GM18508 (cell line): ENCODE data around the gene ARID3A.

ENCODE experiments used
- ATAC-seq: cut with Tn5 transposase; IDR thresholded peaks from one replicate; pipeline ENCODE4 v1.9.1; 2021; ENCODE audit warnings: moderate number of reproducible peaks; ENCODE audit not compliant: insufficient read depth, unreplicated experiment

The ARID3A gene

GRCh38 chr19:998064-998463 lies 72.2 kb downstream of the ARID3A start:
- no peak for ATAC-seq

- no peak for ATAC-seq
These were observed 73.5 kb downstream of the ARID3A start for GRCh38 chr19:999379-999719.

- ATAC-seq = no peak
These were observed 74.3 kb downstream of the ARID3A start, which contains the start of gene GRIN3B for GRCh38 chr19:1000095-1000494. GRIN3B (plus strand) TSS chr19:1000419; CDS start chr19:1000438, 19 bp downstream.

DNA sequence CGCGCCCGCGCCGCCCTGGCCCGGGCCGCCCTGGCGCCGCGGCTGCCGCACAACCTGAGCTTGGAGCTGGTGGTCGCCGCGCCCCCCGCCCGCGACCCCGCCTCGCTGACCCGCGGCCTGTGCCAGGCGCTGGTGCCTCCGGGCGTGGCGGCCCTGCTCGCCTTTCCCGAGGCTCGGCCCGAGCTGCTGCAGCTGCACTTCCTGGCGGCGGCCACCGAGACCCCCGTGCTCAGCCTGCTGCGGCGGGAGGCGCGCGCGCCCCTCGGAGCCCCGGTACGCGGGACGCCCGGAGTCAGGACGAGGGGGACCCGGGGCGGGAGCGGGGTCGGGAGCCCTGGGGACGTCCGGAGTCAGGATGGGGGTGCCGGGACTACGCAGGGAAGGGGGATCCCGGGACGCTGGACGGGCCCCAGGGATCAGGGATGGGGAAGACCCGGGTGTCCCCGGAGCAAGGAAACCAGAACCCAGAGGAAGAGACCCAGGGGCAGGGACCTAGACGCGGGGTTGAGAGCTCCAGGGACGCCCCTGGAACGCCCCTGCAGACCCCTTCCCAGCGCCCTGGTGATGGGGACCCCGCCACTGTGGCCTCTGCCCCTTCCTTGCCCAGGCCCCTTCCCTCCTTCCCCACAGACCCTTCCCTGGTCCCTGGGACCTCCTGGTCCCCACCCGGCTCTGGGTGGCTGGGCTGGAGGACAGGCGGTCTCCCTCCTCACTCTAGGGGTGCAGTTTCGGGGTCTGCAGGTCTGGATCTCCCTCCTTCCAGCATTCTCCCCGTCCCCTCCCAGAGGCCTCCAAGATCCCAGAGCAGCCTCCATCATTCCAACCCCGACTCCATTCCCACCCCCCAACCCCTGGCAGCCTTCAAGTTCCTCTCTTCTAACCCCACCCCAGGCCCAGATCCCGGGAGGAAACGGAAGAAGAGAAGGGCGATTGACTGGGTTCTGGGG lies 75.0 kb downstream of the ARID3A start:
- ATAC-seq = no peak

DNA sequence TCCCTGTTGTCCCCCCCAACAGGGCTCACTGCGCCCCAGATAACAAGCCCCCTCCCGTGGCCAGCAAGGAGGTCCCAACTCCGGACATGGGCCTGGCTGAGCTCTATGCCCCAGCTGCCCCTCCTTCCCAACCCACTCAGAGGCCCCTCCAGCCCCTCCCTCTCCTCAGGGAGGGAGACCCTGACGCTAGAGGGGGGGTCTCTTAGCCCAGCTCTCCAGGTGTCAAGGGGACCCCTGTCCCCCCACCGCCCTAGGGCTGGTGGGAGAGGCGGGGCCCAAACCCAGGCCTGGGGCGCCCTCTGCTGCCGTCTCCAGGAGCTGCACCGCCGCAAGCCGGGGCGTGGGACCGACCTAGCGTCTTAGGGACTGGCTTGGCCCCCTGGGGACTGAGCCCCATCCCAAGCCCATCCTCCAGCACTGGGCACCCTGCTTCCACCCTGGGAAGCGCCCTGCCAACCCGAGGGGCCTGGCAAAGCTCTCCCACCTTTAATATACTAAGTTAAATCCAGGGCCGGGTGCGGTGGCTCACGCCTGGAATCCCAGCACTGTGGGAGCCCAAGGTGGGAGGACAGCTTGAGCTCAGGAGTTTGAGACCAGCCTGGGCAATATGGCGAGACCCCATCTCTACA lies 75.8 kb downstream of the ARID3A start:
- ATAC-seq = no peak

DNA sequence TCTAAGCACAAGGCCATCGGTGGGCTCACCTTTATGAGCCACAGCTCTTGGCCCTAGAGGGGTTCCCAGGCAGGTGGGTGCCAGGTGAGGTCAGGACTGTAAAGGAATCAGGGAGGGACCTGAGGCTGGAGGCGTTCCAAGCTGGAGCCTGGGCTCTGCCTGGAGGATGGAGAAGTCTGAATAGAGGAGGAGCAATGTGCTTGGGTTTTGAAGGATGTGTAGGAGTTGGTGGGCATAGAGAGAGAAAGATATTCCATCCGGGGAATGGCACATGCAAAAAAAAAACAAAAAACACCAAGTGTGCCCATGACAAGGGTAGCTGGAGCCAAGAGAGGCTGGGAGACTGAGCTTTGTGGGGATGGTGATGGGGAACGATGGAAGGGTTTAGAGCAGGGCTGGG lies 76.8 kb downstream of the ARID3A start:
- ATAC-seq = no peak

DNA sequence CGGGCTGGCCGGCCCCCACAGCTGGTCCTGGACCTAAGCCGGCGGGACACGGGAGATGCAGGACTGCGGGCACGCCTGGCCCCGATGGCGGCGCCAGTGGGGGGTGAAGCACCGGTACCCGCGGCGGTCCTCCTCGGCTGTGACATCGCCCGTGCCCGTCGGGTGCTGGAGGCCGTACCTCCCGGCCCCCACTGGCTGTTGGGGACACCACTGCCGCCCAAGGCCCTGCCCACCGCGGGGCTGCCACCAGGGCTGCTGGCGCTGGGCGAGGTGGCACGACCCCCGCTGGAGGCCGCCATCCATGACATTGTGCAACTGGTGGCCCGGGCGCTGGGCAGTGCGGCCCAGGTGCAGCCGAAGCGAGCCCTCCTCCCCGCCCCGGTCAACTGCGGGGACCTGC lies 77.4 kb downstream of the ARID3A start:
- no peak for ATAC-seq

GRCh38 chr19:1004204-1004802 lies 78.5 kb downstream of the ARID3A start:
- no peak for ATAC-seq

DNA sequence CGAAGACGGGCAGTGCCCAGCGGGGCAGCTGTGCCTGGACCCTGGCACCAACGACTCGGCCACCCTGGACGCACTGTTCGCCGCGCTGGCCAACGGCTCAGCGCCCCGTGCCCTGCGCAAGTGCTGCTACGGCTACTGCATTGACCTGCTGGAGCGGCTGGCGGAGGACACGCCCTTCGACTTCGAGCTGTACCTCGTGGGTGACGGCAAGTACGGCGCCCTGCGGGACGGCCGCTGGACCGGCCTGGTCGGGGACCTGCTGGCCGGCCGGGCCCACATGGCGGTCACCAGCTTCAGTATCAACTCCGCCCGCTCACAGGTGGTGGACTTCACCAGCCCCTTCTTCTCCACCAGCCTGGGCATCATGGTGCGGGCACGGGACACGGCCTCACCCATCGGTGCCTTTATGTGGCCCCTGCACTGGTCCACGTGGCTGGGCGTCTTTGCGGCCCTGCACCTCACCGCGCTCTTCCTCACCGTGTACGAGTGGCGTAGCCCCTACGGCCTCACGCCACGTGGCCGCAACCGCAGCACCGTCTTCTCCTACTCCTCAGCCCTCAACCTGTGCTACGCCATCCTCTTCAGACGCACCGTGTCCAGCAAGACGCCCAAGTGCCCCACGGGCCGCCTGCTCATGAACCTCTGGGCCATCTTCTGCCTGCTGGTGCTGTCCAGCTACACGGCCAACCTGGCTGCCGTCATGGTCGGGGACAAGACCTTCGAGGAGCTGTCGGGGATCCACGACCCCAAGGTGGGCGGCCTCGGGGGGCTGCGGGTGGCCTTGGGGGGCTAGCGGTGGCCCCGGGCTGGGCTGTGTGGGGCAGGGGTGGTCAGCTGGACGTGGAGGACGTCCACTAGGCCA lies 79.2 kb downstream of the ARID3A start:
- ATAC-seq = no peak

DNA sequence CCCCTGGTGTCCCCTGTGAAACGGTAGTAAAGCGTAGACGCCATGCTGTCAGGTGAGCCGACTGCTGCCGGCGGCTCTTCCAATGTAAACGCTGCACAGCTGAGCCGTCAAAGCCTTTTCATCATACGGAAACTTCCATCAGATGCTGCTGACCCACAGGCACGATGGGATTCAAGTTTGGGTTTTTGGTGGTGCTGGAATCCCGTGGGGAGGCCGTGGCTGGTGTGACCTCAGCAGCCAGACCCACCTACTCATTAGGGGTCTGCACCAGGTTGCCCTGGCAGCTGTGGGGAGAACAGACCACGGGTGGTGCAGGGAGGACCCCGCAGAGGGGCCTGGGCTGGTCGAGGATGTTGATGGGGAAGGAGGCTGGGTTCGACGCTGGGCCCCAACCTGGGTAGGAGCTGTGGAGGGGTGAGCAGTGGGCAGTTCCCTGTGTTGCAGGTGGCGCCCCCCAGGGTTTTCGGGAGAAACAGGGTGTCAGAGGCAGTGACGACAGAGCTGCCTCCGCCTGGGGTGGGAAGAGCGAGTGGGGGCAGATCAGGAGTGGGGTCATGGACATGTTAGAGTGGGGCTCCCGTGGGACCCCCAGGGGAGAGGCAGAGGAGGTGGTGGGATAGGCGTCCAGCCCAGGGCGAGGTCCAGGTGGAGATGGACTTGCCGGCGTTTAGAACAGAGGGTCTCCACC lies 81.0 kb downstream of the ARID3A start:
- ATAC-seq = no peak

DNA sequence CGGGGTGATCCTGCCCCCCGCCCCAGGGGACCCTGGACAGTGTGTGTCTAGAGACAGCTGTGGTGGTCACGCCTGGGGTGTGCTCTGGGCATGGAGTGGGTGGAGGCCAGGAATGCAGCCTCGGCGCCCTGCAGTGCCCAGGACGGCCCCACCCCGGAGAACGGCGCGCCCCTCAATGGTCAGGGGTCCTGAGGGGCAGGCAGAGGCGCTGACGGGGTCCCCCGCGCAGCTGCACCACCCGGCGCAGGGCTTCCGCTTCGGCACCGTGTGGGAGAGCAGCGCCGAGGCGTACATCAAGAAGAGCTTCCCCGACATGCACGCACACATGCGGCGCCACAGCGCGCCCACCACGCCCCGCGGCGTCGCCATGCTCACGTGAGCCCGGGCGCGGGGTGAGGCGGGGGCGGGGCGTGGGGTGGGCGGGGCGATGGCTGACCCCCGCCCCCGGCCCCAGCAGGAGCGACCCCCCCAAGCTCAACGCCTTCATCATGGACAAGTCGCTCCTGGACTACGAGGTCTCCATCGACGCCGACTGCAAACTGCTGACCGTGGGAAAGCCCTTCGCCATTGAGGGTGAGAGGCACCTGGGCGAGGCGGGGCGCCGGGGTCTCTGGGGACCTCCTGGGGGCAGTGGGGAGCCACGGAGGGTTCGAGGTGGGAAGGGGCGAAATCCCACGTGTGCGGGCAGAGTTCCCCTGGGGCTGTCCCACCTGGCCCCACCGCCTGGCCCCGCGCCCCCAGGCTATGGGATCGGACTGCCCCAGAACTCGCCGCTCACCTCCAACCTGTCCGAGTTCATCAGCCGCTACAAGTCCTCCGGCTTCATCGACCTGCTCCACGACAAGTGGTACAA lies 81.8 kb downstream of the ARID3A start:
- no peak for ATAC-seq

DNA sequence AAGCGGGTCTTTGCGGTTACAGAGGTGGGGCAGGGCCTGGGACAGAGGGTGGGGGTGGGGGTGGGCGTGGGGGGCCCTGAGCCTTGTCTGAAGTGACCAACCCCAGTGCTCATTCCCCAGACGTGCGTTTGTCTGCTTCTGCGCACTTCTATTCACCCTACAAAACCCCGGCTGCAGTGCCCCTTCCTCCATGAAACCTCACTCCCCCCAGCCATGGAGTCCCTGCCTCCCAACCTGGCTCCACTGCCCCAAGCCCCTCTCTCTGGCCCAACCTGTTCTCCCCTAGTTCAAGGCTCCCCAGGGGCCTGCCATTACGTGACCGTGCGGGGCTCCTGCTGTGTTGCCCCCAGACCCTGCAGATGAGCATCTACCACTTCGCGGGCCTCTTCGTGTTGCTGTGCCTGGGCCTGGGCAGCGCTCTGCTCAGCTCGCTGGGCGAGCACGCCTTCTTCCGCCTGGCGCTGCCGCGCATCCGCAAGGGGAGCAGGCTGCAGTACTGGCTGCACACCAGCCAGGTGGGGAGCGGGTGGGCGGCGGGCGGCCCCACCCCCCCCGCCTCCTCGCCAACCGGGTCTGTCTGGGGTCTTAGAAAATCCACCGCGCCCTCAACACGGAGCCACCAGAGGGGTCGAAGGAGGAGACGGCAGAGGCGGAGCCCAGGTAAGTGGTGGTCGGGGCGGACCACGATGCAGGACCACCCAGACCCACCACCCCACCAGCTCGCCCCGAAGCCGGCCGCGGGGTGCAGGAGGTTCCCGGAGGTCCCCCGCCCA lies 82.6 kb downstream of the ARID3A start:
- ATAC-seq = no peak

- no peak for ATAC-seq
These were observed 83.5 kb downstream of the ARID3A start for GRCh38 chr19:1009041-1009980.

GRCh38 chr19:1009981-1010538 lies 84.2 kb downstream of the ARID3A start:
- ATAC-seq = no peak

- no peak for ATAC-seq
These were observed 85.0 kb downstream of the ARID3A start for GRCh38 chr19:1010586-1011510.

DNA sequence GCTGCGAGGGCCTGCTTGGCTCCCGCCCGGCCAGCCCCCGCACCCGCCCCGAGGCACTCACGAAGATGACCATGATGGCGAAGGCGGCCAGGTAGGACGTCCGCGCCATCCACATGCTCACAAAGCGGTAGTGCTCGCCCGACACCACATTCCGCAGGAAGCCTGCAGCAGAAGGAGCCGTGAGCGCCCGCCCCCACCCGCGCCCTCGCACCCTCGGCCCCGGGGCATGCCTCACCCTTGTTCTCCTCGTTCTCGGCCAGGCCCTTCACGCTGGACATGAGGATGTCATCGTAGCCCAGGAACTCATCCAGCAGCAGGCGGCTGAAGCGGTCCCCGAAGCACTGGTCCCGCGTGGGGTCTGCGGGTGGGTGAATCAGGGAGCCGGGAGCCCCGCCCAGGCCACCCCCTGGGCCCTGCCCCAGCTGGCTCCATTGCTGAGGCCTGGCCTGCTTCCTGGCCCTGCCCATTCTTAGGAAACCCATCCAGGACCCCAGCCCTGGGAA lies 86.0 kb downstream of the ARID3A start:
- ATAC-seq = no peak
